ENCODE measurements around the gene NPAS3.

DNA sequence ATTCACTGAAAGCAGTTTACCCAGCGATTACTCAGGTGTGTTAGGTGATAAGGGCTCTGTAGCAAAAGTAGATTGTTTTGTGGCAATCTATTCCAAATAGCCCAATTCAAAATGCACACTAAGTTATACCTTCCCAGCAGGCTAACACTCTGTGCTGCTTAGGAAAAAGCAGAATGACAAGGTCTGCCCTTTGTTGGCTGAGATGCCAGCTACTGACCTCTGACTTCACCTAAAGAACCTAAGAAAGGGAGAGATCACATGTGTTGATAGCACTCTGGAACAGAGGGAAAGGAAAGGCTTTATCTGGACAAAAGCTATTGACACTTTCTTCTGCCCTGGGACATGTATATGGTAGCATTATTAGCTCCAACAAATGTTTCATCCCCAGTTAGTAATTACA, 609.9 kb downstream of the NPAS3 start:
- no peak for TF ChIP-seq POU2F2 (IDR thresholded peaks at IDR 0.05; ENCODE audit: low read depth, low read length)
- no peak for TF ChIP-seq POLR2A (IDR thresholded peaks at IDR 0.05; ENCODE audit: low read depth, low read length)
